SK-N-SH (cell line): ENCODE measurements around the gene PFKP.

ENCODE experiments used
- CHD2 ChIP-seq: fragments of 150-350 bp; IDR thresholded peaks from 2 replicates; pipeline ENCODE4 v1.6.1; 2018; ENCODE audit warnings: low read length; ENCODE audit not compliant: partially characterized antibody
- CTCF ChIP-seq: fragments of 200-600 bp; sonication (generic); IDR thresholded peaks from 2 replicates; pipeline ENCODE4 v1.6.1; 2017; ENCODE audit warnings: antibody characterized with exemption, mild to moderate bottlenecking, moderate library complexity
- ELF1 ChIP-seq: IDR thresholded peaks from 2 replicates; pipeline ENCODE4 v1.4.0; 2012
- FOXM1 ChIP-seq: IDR thresholded peaks from 2 replicates; pipeline ENCODE4 v1.4.0; 2012; ENCODE audit warnings: low read depth, mild to moderate bottlenecking
- POLR2AphosphoS5 ChIP-seq: IDR thresholded peaks from 2 replicates; pipeline ENCODE4 v1.6.1; 2012; ENCODE audit warnings: low read depth, low read length
- RCOR1 ChIP-seq: fragments of 150-350 bp; IDR thresholded peaks from 2 replicates; pipeline ENCODE4 v1.6.1; 2017; ENCODE audit warnings: antibody characterized with exemption, low read length
- SIN3A ChIP-seq: IDR thresholded peaks from 2 replicates; pipeline ENCODE4 v1.6.1; 2012; ENCODE audit warnings: low read depth, mild to moderate bottlenecking, low read length, moderate library complexity, borderline replicate concordance
- TCF12 ChIP-seq: IDR thresholded peaks from 2 replicates; pipeline ENCODE4 v1.4.0; 2012

- TF ChIP-seq ELF1 (no peak), FOXM1 (no peak), POLR2AphosphoS5 (no peak), RCOR1 (no peak), CHD2 (no peak), SIN3A (no peak), CTCF (no peak), TCF12 (no peak)
Measured at GRCh38 chr10:3018247-3018646, 49.1 kb upstream of the PFKP start.
